Stimulated activated CD4-positive, alpha-beta T cell treated with anti-CD3 and anti-CD28 coated beads, Interleukin-1b, Interleukin-23, amount 100 ng/mL, for 4 hours (primary cell): ENCODE results near the gene PPP1R3G.
"Not testable (repeated sequence)": the region's sequence is repeated elsewhere in the genome, so short reads cannot be mapped to it uniquely, and the experiment has no call there.

Experiments used
- DNase-seq, 2 donors: peaks; one replicate each; pipeline ENCODE4 v3.0.0-alpha.2; 2020; ENCODE audit warnings: low read depth in 2 of 2

The PPP1R3G gene

GRCh38 chr6:5084781-5085647 lies at the start of gene PPP1R3G:
Gene PPP1R3G, plus strand, starts transcription at chr6:5085341. Its CDS starts 145 bp downstream, at chr6:5085486.
- DNase-seq, result no peak

DNA sequence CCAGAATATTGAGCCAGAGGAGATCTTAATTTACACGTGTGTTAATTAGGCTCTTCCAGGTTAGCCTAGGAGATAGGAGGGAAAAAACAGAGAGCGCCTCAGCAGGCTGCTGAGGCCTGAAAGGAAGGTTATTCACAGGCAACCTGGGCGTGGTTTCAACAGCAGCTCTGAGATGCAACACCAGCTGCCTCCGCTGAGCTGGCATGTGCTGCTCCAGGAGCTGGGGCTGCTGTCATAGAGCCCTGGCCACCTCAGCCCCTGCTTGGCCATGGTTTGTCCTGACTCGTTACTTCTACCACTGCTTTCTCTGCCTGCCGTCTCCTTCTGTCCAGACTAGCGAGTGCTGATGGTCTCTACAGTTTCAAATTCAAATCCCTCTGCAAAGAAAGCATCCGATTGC lies 48.9 kb upstream of the PPP1R3G start:
- DNase-seq, result no peak

- DNase-seq, result no peak
Observed at GRCh38 chr6:5041955-5042354, 43.2 kb upstream of the PPP1R3G start.

DNA sequence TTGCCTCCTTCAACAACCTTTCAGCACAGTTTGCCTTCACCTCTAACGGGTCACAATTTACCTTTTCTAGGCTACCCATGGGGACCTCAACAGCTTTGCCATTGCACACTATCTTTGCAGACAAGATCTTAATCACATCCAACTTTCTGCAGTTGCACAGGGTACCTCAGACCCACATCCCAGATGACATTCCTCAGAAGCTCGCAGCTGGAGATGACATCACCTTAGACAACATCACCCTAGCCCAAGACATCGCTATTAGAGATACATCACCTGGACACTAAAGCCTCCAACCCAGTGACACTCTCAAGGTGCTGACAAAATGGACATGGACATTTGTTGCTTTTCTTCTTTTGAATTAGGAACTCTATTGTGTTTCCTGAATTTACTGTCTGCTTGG lies 42.7 kb upstream of the PPP1R3G start:
- no peak for DNase-seq

- no peak for DNase-seq
Observed at GRCh38 chr6:5044866-5045265, 40.3 kb upstream of the PPP1R3G start.

- no peak for DNase-seq
Observed at GRCh38 chr6:5045416-5045815, 39.7 kb upstream of the PPP1R3G start.

DNA sequence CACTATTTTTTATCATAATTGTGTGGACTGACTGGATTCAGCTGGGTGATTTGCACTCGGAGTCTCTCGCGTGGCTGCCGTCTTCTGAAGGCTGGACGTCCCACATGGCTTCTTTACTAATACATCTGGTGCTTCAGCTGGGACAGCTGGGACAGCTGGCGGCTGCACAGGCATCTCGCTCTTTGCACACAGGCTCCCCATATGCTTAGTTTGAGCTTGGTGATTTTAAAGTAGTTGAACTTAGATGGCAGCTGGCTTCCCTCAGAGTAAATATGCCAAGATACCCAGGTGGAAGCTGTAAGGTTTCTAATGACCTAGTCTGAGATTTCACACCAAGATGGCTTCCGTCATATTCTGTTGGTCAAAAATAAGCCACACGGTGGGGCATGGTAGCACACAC lies 38.7 kb upstream of the PPP1R3G start:
- DNase-seq, result no peak

GRCh38 chr6:5050009-5050408 lies 35.1 kb upstream of the PPP1R3G start:
- DNase-seq, result no peak

DNA sequence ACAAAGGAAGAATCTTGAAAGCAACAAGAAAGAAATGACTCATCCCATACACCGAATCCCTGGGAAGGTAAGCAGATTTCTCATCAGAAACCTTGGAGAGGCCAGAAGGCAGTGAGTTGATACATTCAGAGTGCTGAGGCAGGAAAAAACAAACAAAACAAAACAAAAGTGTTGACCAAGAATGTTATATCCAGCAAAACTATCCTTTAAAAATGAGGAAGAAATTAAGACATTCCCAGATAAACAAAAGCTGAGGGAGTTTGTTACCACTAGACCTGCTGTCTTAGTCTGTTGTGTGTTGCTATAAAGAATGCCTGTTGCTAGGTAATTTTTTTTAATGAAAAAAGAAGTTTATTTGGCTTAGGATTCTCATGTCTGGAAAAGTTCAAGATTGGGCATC lies 33.7 kb upstream of the PPP1R3G start:
- DNase-seq, result no peak

- DNase-seq, result no peak
Observed at GRCh38 chr6:5053038-5053437, 32.1 kb upstream of the PPP1R3G start.

- DNase-seq, result no peak
Observed at GRCh38 chr6:5053864-5054244, 31.3 kb upstream of the PPP1R3G start.

DNA sequence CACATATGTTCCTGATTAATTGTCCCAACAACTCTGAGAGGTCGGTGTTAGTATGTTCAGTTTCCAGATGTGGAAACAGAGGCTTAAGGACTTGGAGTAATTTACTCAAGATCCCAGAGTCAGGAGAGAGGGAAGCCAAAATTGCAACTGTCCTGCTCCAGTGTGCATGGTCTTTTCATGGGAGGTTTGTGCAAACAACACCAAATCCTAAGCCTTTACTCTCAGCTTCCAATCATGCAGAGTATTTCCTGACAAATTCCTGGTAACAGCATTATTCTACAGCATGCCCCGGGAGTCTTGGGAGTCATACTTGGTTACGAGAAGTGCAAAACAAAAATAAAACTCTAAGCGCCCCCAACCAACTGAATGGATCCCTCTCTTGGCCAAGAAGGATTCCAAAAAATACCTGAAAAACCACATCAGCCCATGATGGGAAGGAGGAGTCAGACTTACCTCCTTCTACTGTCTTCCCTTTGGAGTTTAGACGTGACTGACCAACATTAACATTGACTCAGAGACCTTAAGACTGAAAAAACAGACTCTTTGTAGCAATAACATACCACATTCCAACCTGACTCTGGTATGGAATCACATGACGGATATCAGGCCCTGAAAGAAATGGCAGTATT lies 30.8 kb upstream of the PPP1R3G start:
- no peak for DNase-seq

GRCh38 chr6:5055118-5055517 lies 30.0 kb upstream of the PPP1R3G start:
- no peak for DNase-seq

- no peak for DNase-seq
Observed at GRCh38 chr6:5058254-5058653, 26.9 kb upstream of the PPP1R3G start.

- no peak for DNase-seq
Observed at GRCh38 chr6:5059036-5059896, 25.9 kb upstream of the PPP1R3G start.

- DNase-seq, result not testable (repeated sequence)
Observed at GRCh38 chr6:5060439-5060838, 24.7 kb upstream of the PPP1R3G start.

- no peak for DNase-seq
Observed at GRCh38 chr6:5061152-5061551, 24.0 kb upstream of the PPP1R3G start.

DNA sequence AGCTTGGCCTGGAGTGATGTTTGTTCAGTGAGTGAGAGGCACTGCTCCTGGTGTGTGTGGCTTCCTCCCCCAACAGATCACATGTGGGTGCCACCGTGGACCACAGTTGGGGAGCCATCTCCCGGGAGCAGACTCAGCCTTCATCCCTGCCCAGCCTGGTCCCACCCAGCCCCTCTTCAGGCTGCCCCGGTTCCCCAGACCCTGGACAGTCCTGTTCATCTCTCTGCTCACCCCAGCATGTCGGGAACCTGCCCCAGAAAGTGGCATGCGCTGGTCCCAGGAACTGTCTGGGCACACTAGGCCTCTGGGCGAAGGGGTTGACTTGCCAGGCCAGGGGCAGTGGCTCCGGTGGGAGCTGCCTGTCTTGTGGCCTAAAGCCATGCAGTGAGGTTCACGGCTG lies 21.5 kb upstream of the PPP1R3G start:
- DNase-seq, result no peak

DNA sequence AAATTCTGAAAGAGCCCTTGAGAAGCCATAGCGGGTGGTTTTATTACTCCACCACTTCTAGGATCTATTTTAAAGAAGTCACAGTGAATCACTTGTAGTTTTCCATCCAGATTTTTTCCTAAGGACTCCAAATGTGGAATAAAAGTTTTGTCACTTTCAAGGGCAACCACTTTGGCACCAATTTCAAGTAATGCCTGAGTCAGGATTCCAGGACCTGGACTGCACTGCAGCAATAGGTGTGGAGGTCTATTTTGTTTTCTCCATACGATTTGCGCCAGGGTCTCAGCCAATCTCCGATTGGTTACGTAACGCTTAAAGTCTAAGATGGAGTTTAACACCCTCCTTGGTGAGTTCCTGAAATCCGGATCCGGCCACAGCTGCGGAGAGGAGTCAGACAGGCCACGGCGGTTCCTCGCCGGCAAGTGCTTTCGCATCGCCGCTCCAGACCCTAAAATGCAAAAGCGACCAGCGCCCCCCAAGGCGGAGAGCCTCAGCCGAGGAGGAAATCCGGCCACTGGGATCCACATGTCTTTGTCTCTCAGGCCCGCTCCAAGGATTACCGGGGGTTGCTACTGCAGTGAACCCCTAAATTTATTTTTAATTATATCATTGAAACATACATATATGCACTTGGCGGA lies 18.6 kb upstream of the PPP1R3G start:
- DNase-seq, result no peak

DNA sequence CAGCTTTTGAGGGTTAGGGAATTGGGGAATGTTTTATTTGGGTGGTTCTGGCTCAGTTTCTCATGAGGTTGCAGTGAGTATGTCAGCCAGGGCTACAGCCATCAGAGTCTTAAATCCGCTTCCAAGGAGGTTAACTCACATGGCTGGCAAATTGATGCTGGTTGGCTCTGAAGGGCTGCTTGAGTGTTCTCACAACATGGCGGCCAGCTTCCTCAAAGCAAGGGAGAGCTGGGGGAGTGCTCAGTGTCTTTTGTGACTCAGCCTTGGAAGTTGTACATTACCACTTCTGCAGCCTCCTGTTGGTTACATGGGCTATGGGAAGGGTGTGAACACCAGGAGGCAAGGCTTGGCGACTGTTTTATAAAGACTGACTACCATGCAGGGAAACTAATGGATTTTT lies 17.8 kb upstream of the PPP1R3G start:
- DNase-seq, result no peak

- no peak for DNase-seq
Observed at GRCh38 chr6:5068153-5068751, 16.9 kb upstream of the PPP1R3G start.

GRCh38 chr6:5071216-5071615 lies 13.9 kb upstream of the PPP1R3G start:
- no peak for DNase-seq
